Bronchial epithelial cell (primary cell): ENCODE results near the gene ANO1. TPM values are rescaled to one million over a fixed set of nuclear protein-coding genes. Genes with fewer than 3 reads are reported as not detected.

Experiments used
- DNase-seq: peaks from one replicate; pipeline ENCODE4 v3.0.0-alpha.2; 2010; ENCODE audit warnings: low read depth
- FAIRE-seq: peaks from 2 replicates; lab custom pipeline; 2011; peaks lifted over from hg19 to GRCh38; lab: Jason Lieb, UNC
- H3K27me3 ChIP-seq: 2 replicates; pipeline ENCODE4 v1.5.1; 2011; ENCODE audit warnings: low read length; ENCODE audit not compliant: control insufficient read depth, insufficient read depth
- H3K36me3 ChIP-seq: 2 replicates; pipeline ENCODE4 v1.5.1; 2011; ENCODE audit warnings: low read length; ENCODE audit not compliant: control insufficient read depth, insufficient read depth
- H3K4me3 ChIP-seq: 2 replicates; pipeline ENCODE4 v1.5.1; 2011; ENCODE audit warnings: mild to moderate bottlenecking, low read depth, low read length, control low read depth
- CTCF ChIP-seq: IDR thresholded peaks from 2 replicates; pipeline ENCODE4 v1.5.1; 2011; ENCODE audit warnings: mild to moderate bottlenecking, moderate library complexity, low read length, control low read depth, inconsistent platforms; ENCODE audit not compliant: insufficient read depth, severe bottlenecking
- total RNA-seq: library from RNA; depleted of rRNA; stranded (reverse); fragments of >200 nt; gene quantifications from 2 replicates; pipeline ENCODE4 v1.2.1, GENCODE V29; 2014

ANO1 gene
- total RNA-seq, 1 donor from 2014 or later: 1.3 TPM

GRCh38 chr11:70107756-70108155 lies 29.6 kb downstream of the ANO1 start:
- FAIRE-seq: no peak
- H3K27me3 ChIP-seq: no peaks in the 10 kb centered on the region
- TF ChIP-seq CTCF: no peak
- no peak for DNase-seq
- no peaks in the 10 kb centered on the region for H3K36me3 ChIP-seq
- H3K4me3 ChIP-seq: no peak overlapping the region

- H3K36me3 ChIP-seq: no peaks in the 10 kb centered on the region
- no peaks in the 10 kb centered on the region for H3K27me3 ChIP-seq
- FAIRE-seq (no peak), DNase-seq (peak; percentile 19)
- no peak overlapping the region for H3K4me3 ChIP-seq
- no peak for TF ChIP-seq CTCF
Observed at GRCh38 chr11:70108250-70108649, 30.1 kb downstream of the ANO1 start.

GRCh38 chr11:70109006-70109405 lies 30.9 kb downstream of the ANO1 start:
- H3K27me3 ChIP-seq: no peaks in the 10 kb centered on the region
- DNase-seq (no peak), FAIRE-seq (no peak)
- no peak for TF ChIP-seq CTCF
- H3K4me3 ChIP-seq: no peak overlapping the region
- H3K36me3 ChIP-seq: no peaks in the 10 kb centered on the region

- DNase-seq (no peak), FAIRE-seq (no peak)
- H3K27me3 ChIP-seq: no peaks in the 10 kb centered on the region
- no peak overlapping the region for H3K4me3 ChIP-seq
- no peaks in the 10 kb centered on the region for H3K36me3 ChIP-seq
- no peak for TF ChIP-seq CTCF
Observed at GRCh38 chr11:70109903-70110302, 31.8 kb downstream of the ANO1 start.

GRCh38 chr11:70110538-70111055 lies 32.5 kb downstream of the ANO1 start:
- TF ChIP-seq CTCF: no peak
- Histone ChIP-seq H3K36me3 (no peaks in the 10 kb centered on the region), H3K4me3 (no peak overlapping the region), H3K27me3 (no peaks in the 10 kb centered on the region)
- DNase-seq (no peak), FAIRE-seq (no peak)
